Astrocyte of the spinal cord (primary cell): Measurements from ENCODE around the gene SYCN.

Experiments
- DNase-seq: peaks from one replicate; pipeline ENCODE4 v3.0.0; 2011; ENCODE audit warnings: low read depth, low spot score
- H3K4me3 ChIP-seq: 2 replicates; pipeline ENCODE4 v1.5.1; 2011; ENCODE audit warnings: low read depth, mild to moderate bottlenecking, low read length, moderate library complexity
- in situ Hi-C: cut with HindIII; loops from 2 replicates; pipeline ENCODE4 v1.10.0; 2017; ENCODE audit warnings: low sequenced_read_pairs
- TF ChIP-seq, protein P1 (sequence below): IDR thresholded peaks from 2 replicates; pipeline ENCODE4 v1.5.1; 2012; ENCODE audit warnings: low read depth, mild to moderate bottlenecking, low read length, inconsistent platforms

SYCN gene

DNA sequence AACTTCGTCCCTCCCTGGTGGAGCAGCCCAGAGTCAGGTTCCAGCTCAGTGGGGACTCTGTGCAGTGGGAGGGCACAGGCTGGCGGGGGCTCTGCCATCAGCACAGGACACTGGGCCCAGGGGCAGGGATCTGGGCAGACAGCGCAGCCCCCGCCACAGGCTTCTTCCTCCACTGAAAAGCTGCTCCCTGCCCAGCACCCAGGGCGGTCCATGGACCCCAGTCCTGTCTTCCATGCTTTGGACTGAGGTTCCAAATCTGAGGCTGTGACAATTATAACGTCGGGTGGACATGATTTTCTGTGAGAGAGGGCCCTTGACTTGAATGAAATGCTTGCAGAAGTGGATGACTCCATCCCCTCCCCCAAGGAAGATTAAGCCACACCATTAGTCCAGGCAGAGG, 28.5 kb downstream of the SYCN start:
- no peak overlapping the region for H3K4me3 ChIP-seq
- in situ Hi-C loops: no loop called here
- DNase-seq: no peak
- TF ChIP-seq, protein P1, sequence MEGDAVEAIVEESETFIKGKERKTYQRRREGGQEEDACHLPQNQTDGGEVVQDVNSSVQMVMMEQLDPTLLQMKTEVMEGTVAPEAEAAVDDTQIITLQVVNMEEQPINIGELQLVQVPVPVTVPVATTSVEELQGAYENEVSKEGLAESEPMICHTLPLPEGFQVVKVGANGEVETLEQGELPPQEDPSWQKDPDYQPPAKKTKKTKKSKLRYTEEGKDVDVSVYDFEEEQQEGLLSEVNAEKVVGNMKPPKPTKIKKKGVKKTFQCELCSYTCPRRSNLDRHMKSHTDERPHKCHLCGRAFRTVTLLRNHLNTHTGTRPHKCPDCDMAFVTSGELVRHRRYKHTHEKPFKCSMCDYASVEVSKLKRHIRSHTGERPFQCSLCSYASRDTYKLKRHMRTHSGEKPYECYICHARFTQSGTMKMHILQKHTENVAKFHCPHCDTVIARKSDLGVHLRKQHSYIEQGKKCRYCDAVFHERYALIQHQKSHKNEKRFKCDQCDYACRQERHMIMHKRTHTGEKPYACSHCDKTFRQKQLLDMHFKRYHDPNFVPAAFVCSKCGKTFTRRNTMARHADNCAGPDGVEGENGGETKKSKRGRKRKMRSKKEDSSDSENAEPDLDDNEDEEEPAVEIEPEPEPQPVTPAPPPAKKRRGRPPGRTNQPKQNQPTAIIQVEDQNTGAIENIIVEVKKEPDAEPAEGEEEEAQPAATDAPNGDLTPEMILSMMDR: no peak

DNA sequence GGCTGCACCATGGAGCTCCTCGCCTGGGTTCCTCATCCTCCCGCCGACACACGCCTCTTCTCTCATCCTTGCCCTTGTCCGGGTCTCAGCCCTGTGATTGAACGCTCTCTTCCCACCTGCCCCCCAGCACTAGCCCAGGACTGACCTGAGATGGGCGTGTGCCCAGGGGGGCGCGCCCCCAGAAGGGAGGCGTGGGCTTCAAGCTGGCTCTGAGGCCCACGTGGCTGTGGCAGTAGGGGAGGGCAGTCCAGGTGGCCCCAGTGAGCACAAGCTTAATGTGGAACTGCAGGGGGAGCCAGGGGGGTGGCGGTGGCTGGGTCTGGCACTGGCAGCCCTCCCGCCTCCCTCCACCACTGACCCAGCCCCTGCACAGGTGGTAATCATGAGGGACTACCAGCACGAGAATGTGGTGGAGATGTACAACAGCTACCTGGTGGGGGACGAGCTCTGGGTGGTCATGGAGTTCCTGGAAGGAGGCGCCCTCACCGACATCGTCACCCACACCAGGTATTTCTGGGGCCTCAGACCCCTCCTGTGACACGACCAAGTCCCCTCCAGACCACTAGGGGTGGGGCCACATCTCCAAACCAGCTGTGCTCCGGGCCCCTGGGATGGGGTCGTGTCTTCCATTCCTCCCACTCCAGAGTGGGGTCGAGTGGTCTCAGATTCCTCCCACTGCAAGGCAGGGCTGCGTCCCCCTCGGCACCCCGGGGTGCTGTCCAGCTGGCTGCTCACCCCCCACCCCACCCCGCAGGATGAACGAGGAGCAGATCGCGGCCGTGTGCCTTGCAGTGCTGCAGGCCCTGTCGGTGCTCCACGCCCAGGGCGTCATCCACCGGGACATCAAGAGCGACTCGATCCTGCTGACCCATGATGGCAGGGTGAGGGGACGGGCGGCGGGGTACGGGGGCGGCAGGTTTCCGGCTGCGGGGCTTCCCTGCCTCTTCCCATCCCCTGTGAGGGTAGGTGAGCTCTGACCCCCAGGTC, 29.2 kb downstream of the SYCN start:
- TF ChIP-seq, protein P1: no peak
- in situ Hi-C loops: no loop called here
- DNase-seq: no peak
- H3K4me3 ChIP-seq: no peak overlapping the region

DNA sequence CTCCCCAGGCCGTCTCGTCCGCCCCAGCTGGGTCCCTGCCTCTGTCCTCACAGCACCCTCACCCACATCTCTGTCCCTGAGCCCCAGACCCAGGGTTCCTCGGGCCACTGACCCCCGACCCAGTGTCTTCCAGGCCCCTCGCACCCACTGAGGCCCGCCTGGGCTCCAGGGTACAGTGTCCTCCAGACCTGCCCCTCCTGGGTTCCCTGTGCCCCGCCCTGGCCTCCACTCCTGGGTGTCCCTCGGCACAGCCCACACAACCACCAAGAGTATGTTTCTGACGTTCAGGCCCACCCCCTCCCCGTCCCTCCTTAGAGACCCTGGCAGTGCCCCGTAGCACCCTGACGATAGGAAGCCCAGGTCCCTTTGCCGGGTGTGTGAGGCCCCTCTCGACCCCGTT, 29.9 kb downstream of the SYCN start:
- DNase-seq: no peak
- TF ChIP-seq, protein P1: no peak
- in situ Hi-C loops: no loop called here
- no peak overlapping the region for H3K4me3 ChIP-seq

DNA sequence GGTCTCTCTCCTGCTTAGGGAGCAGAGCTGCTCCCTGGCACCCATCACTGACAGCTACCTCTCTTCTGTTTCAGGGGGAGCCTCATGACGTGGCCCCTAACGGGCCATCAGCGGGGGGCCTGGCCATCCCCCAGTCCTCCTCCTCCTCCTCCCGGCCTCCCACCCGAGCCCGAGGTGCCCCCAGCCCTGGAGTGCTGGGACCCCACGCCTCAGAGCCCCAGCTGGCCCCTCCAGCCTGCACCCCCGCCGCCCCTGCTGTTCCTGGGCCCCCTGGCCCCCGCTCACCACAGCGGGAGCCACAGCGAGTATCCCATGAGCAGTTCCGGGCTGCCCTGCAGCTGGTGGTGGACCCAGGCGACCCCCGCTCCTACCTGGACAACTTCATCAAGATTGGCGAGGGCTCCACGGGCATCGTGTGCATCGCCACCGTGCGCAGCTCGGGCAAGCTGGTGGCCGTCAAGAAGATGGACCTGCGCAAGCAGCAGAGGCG, 30.5 kb downstream of the SYCN start:
- H3K4me3 ChIP-seq: no peak overlapping the region
- no peak for DNase-seq
- in situ Hi-C loops: no loop called here
- TF ChIP-seq, protein P1: no peak

DNA sequence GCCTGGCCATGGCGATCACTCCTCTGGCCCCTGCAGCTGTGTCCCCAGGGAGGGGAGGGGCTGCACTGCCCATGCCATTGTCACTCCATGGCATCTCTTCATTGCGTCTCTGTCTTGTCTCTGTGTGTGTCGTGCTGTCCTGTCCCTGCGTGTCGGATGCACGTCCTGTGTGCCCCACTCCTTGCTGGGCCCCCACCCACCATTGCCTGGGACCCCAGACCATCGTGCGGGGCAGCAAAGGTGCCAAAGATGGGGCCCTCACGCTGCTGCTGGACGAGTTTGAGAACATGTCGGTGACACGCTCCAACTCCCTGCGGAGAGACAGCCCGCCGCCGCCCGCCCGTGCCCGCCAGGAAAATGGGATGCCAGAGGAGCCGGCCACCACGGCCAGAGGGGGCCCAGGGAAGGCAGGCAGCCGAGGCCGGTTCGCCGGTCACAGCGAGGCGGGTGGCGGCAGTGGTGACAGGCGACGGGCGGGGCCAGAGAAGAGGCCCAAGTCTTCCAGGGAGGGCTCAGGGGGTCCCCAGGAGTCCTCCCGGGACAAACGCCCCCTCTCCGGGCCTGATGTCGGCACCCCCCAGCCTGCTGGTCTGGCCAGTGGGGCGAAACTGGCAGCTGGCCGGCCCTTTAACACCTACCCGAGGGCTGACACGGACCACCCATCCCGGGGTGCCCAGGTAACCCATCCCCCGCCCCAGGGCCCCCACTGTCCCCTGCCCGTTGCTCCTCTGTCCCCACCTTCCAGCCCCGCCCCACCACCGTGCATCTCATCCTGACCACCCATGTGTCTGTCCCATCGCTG, 31.2 kb downstream of the SYCN start:
- no peak for DNase-seq
- TF ChIP-seq, protein P1: no peak
- in situ Hi-C loops: no loop called here
- H3K4me3 ChIP-seq: no peak overlapping the region
